Smooth muscle cell (in vitro differentiated cells): ENCODE measurements around the gene MAP3K7. TPM values are rescaled to one million over a fixed set of nuclear protein-coding genes. Genes with fewer than 3 reads are reported as not detected.

ENCODE experiments used
- DNase-seq: peaks from one replicate; lab custom pipeline; 2025; ENCODE audit not compliant: unreplicated experiment; lab: John Stamatoyannopoulos, UW
- H2AFZ ChIP-seq: fragments of 200-600 bp; sonication (generic); 2 replicates; pipeline ENCODE4 v1.6.0; 2016; ENCODE audit warnings: antibody characterized with exemption, low read depth, mild to moderate bottlenecking
- H3F3A ChIP-seq: fragments of 200-600 bp; sonication (generic); 2 replicates; pipeline ENCODE4 v1.6.0; 2017; ENCODE audit warnings: antibody characterized with exemption, low read depth
- H3K27ac ChIP-seq: fragments of 200-600 bp; sonication (generic); 2 replicates; pipeline ENCODE4 v1.5.1; 2016; ENCODE audit warnings: low read depth, mild to moderate bottlenecking
- H3K27me3 ChIP-seq: fragments of 200-600 bp; sonication (generic); 2 replicates; pipeline ENCODE4 v1.6.1; 2016; ENCODE audit warnings: low read depth, mild to moderate bottlenecking
- H3K36me3 ChIP-seq: fragments of 200-600 bp; sonication (generic); 2 replicates; pipeline ENCODE4 v1.5.1; 2016; ENCODE audit warnings: low read depth
- H3K4me1 ChIP-seq: fragments of 200-600 bp; sonication (generic); 2 replicates; pipeline ENCODE4 v1.5.1; 2016; ENCODE audit warnings: low read depth
- H3K4me2 ChIP-seq: fragments of 200-600 bp; sonication (generic); 2 replicates; pipeline ENCODE4 v1.6.0; 2016; ENCODE audit warnings: mild to moderate bottlenecking
- H3K4me3 ChIP-seq: fragments of 200-600 bp; sonication (generic); 2 replicates; pipeline ENCODE4 v1.5.1; 2016; ENCODE audit warnings: mild to moderate bottlenecking
- H3K79me2 ChIP-seq: fragments of 200-600 bp; sonication (generic); 2 replicates; pipeline ENCODE4 v1.6.0; 2016; ENCODE audit warnings: low read depth, mild to moderate bottlenecking
- H3K9ac ChIP-seq: fragments of 200-600 bp; sonication (generic); 2 replicates; pipeline ENCODE4 v1.6.0; 2016; ENCODE audit warnings: low read depth
- H3K9me3 ChIP-seq: fragments of 200-600 bp; sonication (generic); replicated peaks from 2 replicates; pipeline ENCODE4 v1.5.1; 2016; ENCODE audit warnings: low read depth
- H4K20me1 ChIP-seq: fragments of 200-600 bp; sonication (generic); 2 replicates; pipeline ENCODE4 v1.6.0; 2016; ENCODE audit warnings: low read depth
- CTCF ChIP-seq: fragments of 200-600 bp; sonication (generic); IDR thresholded peaks from 2 replicates; pipeline ENCODE4 v1.5.1; 2017; ENCODE audit warnings: borderline replicate concordance, mild to moderate bottlenecking, antibody characterized with exemption; ENCODE audit not compliant: insufficient read depth, poor library complexity, severe bottlenecking
- WGBS: methylation state at CpG from one replicate; pipeline ENCODE4 v1.1.7; 2016; ENCODE audit warnings: low lambda C conversion rate; 5-methylcytosine and 5-hydroxymethylcytosine counted together
- polyA plus RNA-seq: library from polyadenylated mRNA; unstranded; fragments of >200 nt; fragmentation: Nextera tagmentation; extraction: Ambion mirVana; gene quantifications from 2 replicates; pipeline ENCODE4 v1.2.1, GENCODE V29; 2016
- total RNA-seq: library from RNA; depleted of rRNA; stranded (reverse); fragments of >200 nt; gene quantifications from 2 replicates; pipeline ENCODE4 v1.2.3, GENCODE V29; 2014

Gene MAP3K7
- total and polyA plus RNA-seq, 2 experiments from 2014 or later = 22.0 to 40.4 TPM

- no peaks in the 10 kb centered on the region for H3K36me3 ChIP-seq
- peak overlapping the region; percentile 94 for H3K4me2 ChIP-seq
- no peaks in the 10 kb centered on the region for H3F3A ChIP-seq
- peak; percentile 26 for TF ChIP-seq CTCF
- H3K9ac ChIP-seq = peak overlapping the region; percentile 11
- peak; percentile 24 for DNase-seq
- WGBS = under 1% methylated on average over 69 of the region's 72 CpGs
- no peaks in the 10 kb centered on the region for H3K9me3 ChIP-seq
- H3K4me1 ChIP-seq = peaks cover 18% of the 10 kb centered on the region
- peaks cover 38% of the 10 kb centered on the region for H3K27me3 ChIP-seq
- H3K4me3 ChIP-seq = peak overlapping the region; percentile 74
- no peaks in the 10 kb centered on the region for H4K20me1 ChIP-seq
- peak overlapping the region; percentile 95 for H2AFZ ChIP-seq
- no peaks in the 10 kb centered on the region for H3K79me2 ChIP-seq
- no peak overlapping the region for H3K27ac ChIP-seq
These were observed 24.1 kb upstream of the MAP3K7 start for GRCh38 chr6:90610751-90611542.

GRCh38 chr6:90610301-90610750 lies 23.5 kb upstream of the MAP3K7 start:
- DNase-seq = peak; percentile 13

GRCh38 chr6:90605749-90606340 lies 19.0 kb upstream of the MAP3K7 start:
- no peaks in the 10 kb centered on the region for H3K27me3 ChIP-seq
- H3K79me2 ChIP-seq = no peaks in the 10 kb centered on the region
- WGBS = 29% methylated on average over 1 of the region's 1 CpG
- no peak overlapping the region for H3K4me2 ChIP-seq
- no peak for TF ChIP-seq CTCF
- no peak overlapping the region for H3K9ac ChIP-seq
- no peak overlapping the region for H3K4me3 ChIP-seq
- H3K4me1 ChIP-seq = peaks cover 3% of the 10 kb centered on the region
- H2AFZ ChIP-seq = no peak overlapping the region
- no peaks in the 10 kb centered on the region for H3K9me3 ChIP-seq
- H3F3A ChIP-seq = no peaks in the 10 kb centered on the region
- H4K20me1 ChIP-seq = no peaks in the 10 kb centered on the region
- DNase-seq = no peak
- no peaks in the 10 kb centered on the region for H3K36me3 ChIP-seq
- no peak overlapping the region for H3K27ac ChIP-seq

More at GRCh38 chr6:90610301-90610750, 23.5 kb upstream of the MAP3K7 start:
- 8% methylated on average over 20 of the region's 22 CpGs for WGBS
- no peaks in the 10 kb centered on the region for H3K9me3 ChIP-seq
- peaks cover 33% of the 10 kb centered on the region for H3K27me3 ChIP-seq
- no peak for TF ChIP-seq CTCF
- H3K9ac ChIP-seq = peak overlapping the region; percentile 11
- peaks cover 18% of the 10 kb centered on the region for H3K4me1 ChIP-seq
- no peaks in the 10 kb centered on the region for H3K36me3 ChIP-seq
- no peaks in the 10 kb centered on the region for H3F3A ChIP-seq
- peak overlapping the region; percentile 74 for H3K4me3 ChIP-seq
- H3K79me2 ChIP-seq = no peaks in the 10 kb centered on the region
- H3K27ac ChIP-seq = no peak overlapping the region
- H2AFZ ChIP-seq = peak overlapping the region; percentile 95
- H4K20me1 ChIP-seq = no peaks in the 10 kb centered on the region
- peak overlapping the region; percentile 94 for H3K4me2 ChIP-seq
